GM12878 (cell line): ENCODE measurements around the gene KRTAP19-2. TPM values are rescaled to one million over a fixed set of nuclear protein-coding genes. Genes with fewer than 3 reads are reported as not detected.

Experiments
- ATAC-seq: fragments of 200-7000 bp; cut with Tn5 transposase; 3 replicates; pipeline ENCODE4 v1.9.1; 2020; ENCODE audit warnings: mild to moderate bottlenecking, moderate library complexity
- Bru-seq: library from RNA; stranded (reverse); fragments of 400-500 nt; gene quantifications from one replicate; lab custom pipeline; 2021; lab: Mats Ljungman, UMichigan
- BruChase-seq, 2 experiments: library from RNA; stranded (reverse); fragments of 400-500 nt; gene quantifications; one replicate each; lab custom pipeline; 2021; lab: Mats Ljungman, UMichigan
- BruUV-seq: library from RNA; stranded (reverse); fragments of 400-500 nt; replicated peaks from 2 replicates; lab custom pipeline; 2021; lab: Mats Ljungman, UMichigan
- CTCF ChIA-PET: fragments of 300-600 bp; sonication (Branson Sonifier 250); formaldehyde crosslinking; extraction: SDS; loops from one replicate; lab custom pipeline; 2021; ENCODE audit warnings: inconsistent platforms; lab: Yijun Ruan, JAX
- POLR2A ChIA-PET: fragments of 350-600 bp; formaldehyde crosslinking; extraction: SDS; loops from one replicate; lab custom pipeline; 2021; ENCODE audit warnings: inconsistent platforms; lab: Charles Lee
- RAD21 ChIA-PET: fragments of 300-600 bp; sonication (Branson Sonifier 250); formaldehyde crosslinking; loops from one replicate; lab custom pipeline; 2023; ENCODE audit warnings: antibody characterized with exemption; ENCODE audit not compliant: unreplicated experiment; lab: Charles Lee
- SMC1A ChIA-PET: fragments of 300-600 bp; sonication (Branson Sonifier 250); formaldehyde crosslinking; loops from one replicate; lab custom pipeline; 2023; ENCODE audit not compliant: unreplicated experiment, uncharacterized antibody; lab: Charles Lee
- DNase-seq: peaks from one replicate; pipeline ENCODE4 v3.0.0-alpha.2; 2011; ENCODE audit warnings: low read depth, low spot score
- FAIRE-seq: peaks from 3 replicates; lab custom pipeline; 2011; peaks lifted over from hg19 to GRCh38; lab: Jason Lieb, UNC
- H2AFZ ChIP-seq: 2 replicates; pipeline ENCODE4 v1.6.0; 2011; ENCODE audit warnings: low read depth, low read length, control low read depth; ENCODE audit not compliant: control insufficient read depth
- H3K27ac ChIP-seq: 2 replicates; pipeline ENCODE4 v1.5.1; 2011; ENCODE audit warnings: control low read depth; ENCODE audit not compliant: control insufficient read depth, insufficient read depth
- H3K27me3 ChIP-seq, 2 experiments: replicated peaks in 1 of 2; 2 replicates each; pipeline versions ENCODE4 v1.6.0 to v1.6.1; 2011; ENCODE audit warnings: low read length in 1 of 2; ENCODE audit not compliant: control insufficient read depth in 2 of 2, insufficient read depth in 2 of 2
- H3K36me3 ChIP-seq, 2 experiments: 2 replicates each; pipeline ENCODE4 v1.5.1; 2011; ENCODE audit warnings: low read length in 1 of 2; ENCODE audit not compliant: control insufficient read depth in 2 of 2, insufficient read depth in 2 of 2
- H3K4me1 ChIP-seq: 2 replicates; pipeline ENCODE4 v1.6.1; 2011; ENCODE audit warnings: mild to moderate bottlenecking, low read length, moderate library complexity, mixed read lengths; ENCODE audit not compliant: control insufficient read depth, insufficient read depth
- H3K4me2 ChIP-seq: 2 replicates; pipeline ENCODE4 v1.6.0; 2011; ENCODE audit warnings: control low read depth; ENCODE audit not compliant: control insufficient read depth, insufficient read depth
- H3K4me3 ChIP-seq: fragments of 200-600 bp; sonication (generic); 2 replicates; pipeline ENCODE4 v1.5.1; 2016
- H3K79me2 ChIP-seq: 2 replicates; pipeline ENCODE4 v1.6.0; 2011; ENCODE audit warnings: low read length; ENCODE audit not compliant: control insufficient read depth, insufficient read depth
- H3K9ac ChIP-seq: 2 replicates; pipeline ENCODE4 v1.8.0; 2011; ENCODE audit warnings: low read length, control low read depth, mixed read lengths; ENCODE audit not compliant: control insufficient read depth, insufficient read depth
- H3K9me3 ChIP-seq: replicated peaks from 3 replicates; pipeline ENCODE4 v1.5.1; 2011; ENCODE audit warnings: mild to moderate bottlenecking, low read length; ENCODE audit not compliant: control insufficient read depth, insufficient read depth
- H4K20me1 ChIP-seq: 2 replicates; pipeline ENCODE4 v1.6.0; 2011; ENCODE audit not compliant: control insufficient read depth, insufficient read depth
- EGR1 ChIP-seq, 2 experiments: IDR thresholded peaks; 1 replicate in 1 of 2; 2 replicates in 1 of 2; pipeline ENCODE4 v1.6.1; 2011 to 2012; ENCODE audit warnings: low read depth in 2 of 2, low read length in 2 of 2, borderline replicate concordance in 1 of 2, mild to moderate bottlenecking in 1 of 2, moderate library complexity in 1 of 2
- MYB ChIP-seq: fragments of 150-350 bp; IDR thresholded peaks from 2 replicates; pipeline ENCODE4 v1.6.1; 2014; ENCODE audit warnings: mild to moderate bottlenecking, low read depth, low read length, borderline replicate concordance
- NRF1 ChIP-seq: conservative IDR thresholded peaks from 2 replicates; pipeline ENCODE4 v1.6.1; 2011; ENCODE audit warnings: mild to moderate bottlenecking, low read depth, low read length, improper control_type of control experiment
- POLR2AphosphoS2 ChIP-seq: IDR thresholded peaks from 2 replicates; pipeline ENCODE4 v1.6.1; 2011; ENCODE audit warnings: low read depth, mild to moderate bottlenecking, low read length, improper control_type of control experiment, moderate library complexity
- ZNF217 ChIP-seq: fragments of 450-650 bp; IDR thresholded peaks from 2 replicates; pipeline ENCODE4 v1.6.1; 2017; ENCODE audit warnings: antibody characterized with exemption, mild to moderate bottlenecking
- ZZZ3 ChIP-seq: IDR thresholded peaks from 2 replicates; pipeline ENCODE4 v1.6.1; 2011; ENCODE audit warnings: low read depth; ENCODE audit not compliant: control insufficient read depth, insufficient read length
- WGBS: methylation state at CpG from one replicate; pipeline ENCODE4 v1.1.6; 2016; ENCODE audit warnings: low lambda C conversion rate; ENCODE audit not compliant: insufficient replicate concordance, insufficient coverage; ENCODE audit errors: missing lambda C conversion rate; 5-methylcytosine and 5-hydroxymethylcytosine counted together
- in situ Hi-C: fragments of 300-500 bp; cut with MboI; formaldehyde crosslinking; loops from 9 replicates; pipeline ENCODE4 v1.14.3; 2018; ENCODE audit warnings: mixed read lengths
- intact Hi-C: fragments of 100-400 bp; cut with micrococcal nuclease; formaldehyde crosslinking; loops from one replicate; pipeline ENCODE4 v1.14.2; 2022; ENCODE audit not compliant: unreplicated experiment
- long read RNA-seq, 2 experiments: library from polyadenylated mRNA; unstranded; transcript quantifications; one replicate each; pipeline ENCODE4 v2.0.0, GENCODE V29; 2019 to 2020
- polyA minus RNA-seq, 3 experiments: library from RNA; depleted of rRNA, polyadenylated mRNA; stranded (reverse); fragments of >200 nt; gene quantifications; 2 replicates each; pipeline ENCODE4 v1.2.3, GENCODE V29; 2011
- polyA plus RNA-seq, 11 experiments: library from polyadenylated mRNA; depleted of rRNA in 4 of 11; unstranded in 6 of 11; stranded (reverse) in 5 of 11; fragments of >200 nt; fragmentation: Nextera tagmentation in 4 of 11; fragmentation: Illumina TruSeq in 1 of 11; extraction: Ambion mirVana in 4 of 11; extraction: Trizol in 1 of 11; gene quantifications; 1 replicate in 1 of 11; 2 replicates in 10 of 11; pipeline versions ENCODE4 v1.2.1 to v1.2.3, GENCODE V29; 2011 to 2016; ENCODE audit warnings: inconsistent platforms in 2 of 11, missing spikeins in 2 of 11, low read depth in 1 of 11
- total RNA-seq, 4 experiments: library from RNA; depleted of rRNA in 3 of 4; stranded (reverse); fragments of >200 nt in 3 of 4; fragmentation: Illumina TruSeq in 1 of 4; extraction: Trizol in 1 of 4; gene quantifications; 2 replicates each; pipeline versions ENCODE4 v1.2.1 to v1.2.3, GENCODE V29; 2013 to 2021
- TF ChIP-seq, protein P1 (sequence below): IDR thresholded peaks from 2 replicates; pipeline ENCODE4 v1.6.1; 2012; ENCODE audit warnings: improper control_type of control experiment, low read depth, low read length; ENCODE audit not compliant: insufficient replicate concordance
- TF ChIP-seq, protein P2 (sequence below): fragments of 450-650 bp; formaldehyde crosslinking; IDR thresholded peaks from 2 replicates; pipeline ENCODE4 v1.5.0; 2022; ENCODE audit warnings: mild to moderate bottlenecking, missing genetic modification characterization

Gene KRTAP19-2, protein sequence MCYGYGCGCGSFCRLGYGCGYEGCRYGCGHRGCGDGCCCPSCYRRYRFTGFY
- not detected in 2 replicates for total RNA-seq (2013; cell fraction: nucleolus; rRNA removed)
- not detected in 2 replicates for total RNA-seq (2014; rRNA removed)
- total RNA-seq (2014; rRNA removed; fragmentation: Illumina TruSeq; extraction: Trizol), result not detected in 2 replicates
- total RNA-seq (2021), result not detected in 2 replicates
- not detected for polyA plus RNA-seq (2011; ENCODE audit: low read depth)
- polyA plus RNA-seq (2011; rRNA removed), result not detected in 2 replicates
- not detected in 2 replicates for polyA plus RNA-seq (2011; cell fraction: cytosol; rRNA removed)
- polyA plus RNA-seq (2011; cell fraction: nucleus; rRNA removed), result not detected in 2 replicates
- not detected in 2 replicates for polyA plus RNA-seq (2012)
- not detected in 2 replicates for polyA plus RNA-seq (2014; fragmentation: Illumina TruSeq; extraction: Trizol)
- not detected for polyA plus RNA-seq (2014; fragmentation: Nextera tagmentation; extraction: Ambion mirVana)
- polyA plus RNA-seq (2014; rRNA removed), result not detected in 2 replicates
- not detected for polyA plus RNA-seq (2016; fragmentation: Nextera tagmentation; extraction: Ambion mirVana)
- polyA minus RNA-seq (2011; rRNA and poly(A)+ RNA removed), result not detected in 2 replicates
- polyA minus RNA-seq (2011; cell fraction: cytosol; rRNA and poly(A)+ RNA removed), result not detected in 2 replicates
- not detected in 2 replicates for polyA minus RNA-seq (2011; cell fraction: nucleus; rRNA and poly(A)+ RNA removed)
- not detected for Bru-seq, nascent RNA
- not detected for BruChase-seq, experiment 1, labeled RNA remaining after a 6-hour chase
- not detected for BruChase-seq, experiment 2, labeled RNA remaining after a 2-hour chase
- long read RNA-seq, experiment 1, result 0 reads
- long read RNA-seq, experiment 2, result 0 reads

DNA sequence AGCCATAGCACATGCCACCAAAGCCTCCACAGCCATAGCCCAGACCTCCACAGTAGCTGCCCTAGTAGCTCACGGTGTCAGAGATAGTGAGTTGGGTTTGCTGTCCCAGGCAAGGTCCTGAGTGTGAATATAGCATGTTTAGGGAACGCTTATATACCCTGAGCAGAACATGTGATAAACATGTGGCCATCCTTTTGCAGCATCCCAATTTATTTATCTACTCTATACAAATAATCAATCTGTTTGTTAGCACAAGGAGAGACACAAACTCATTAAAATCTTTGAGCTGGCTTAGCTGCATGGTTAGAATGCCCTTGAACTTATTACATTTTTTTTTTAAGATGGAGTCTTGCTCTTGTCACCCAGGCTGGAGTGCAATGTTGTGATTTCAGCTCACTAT, at the start of gene KRTAP19-2:
KRTAP19-2 (minus strand) TSS at position 101 of the 400 bp plus-strand sequence; CDS start at position 13, 88 bp downstream.
- ATAC-seq, result no peak
- no peak for TF ChIP-seq POLR2AphosphoS2
- TF ChIP-seq, protein P1, sequence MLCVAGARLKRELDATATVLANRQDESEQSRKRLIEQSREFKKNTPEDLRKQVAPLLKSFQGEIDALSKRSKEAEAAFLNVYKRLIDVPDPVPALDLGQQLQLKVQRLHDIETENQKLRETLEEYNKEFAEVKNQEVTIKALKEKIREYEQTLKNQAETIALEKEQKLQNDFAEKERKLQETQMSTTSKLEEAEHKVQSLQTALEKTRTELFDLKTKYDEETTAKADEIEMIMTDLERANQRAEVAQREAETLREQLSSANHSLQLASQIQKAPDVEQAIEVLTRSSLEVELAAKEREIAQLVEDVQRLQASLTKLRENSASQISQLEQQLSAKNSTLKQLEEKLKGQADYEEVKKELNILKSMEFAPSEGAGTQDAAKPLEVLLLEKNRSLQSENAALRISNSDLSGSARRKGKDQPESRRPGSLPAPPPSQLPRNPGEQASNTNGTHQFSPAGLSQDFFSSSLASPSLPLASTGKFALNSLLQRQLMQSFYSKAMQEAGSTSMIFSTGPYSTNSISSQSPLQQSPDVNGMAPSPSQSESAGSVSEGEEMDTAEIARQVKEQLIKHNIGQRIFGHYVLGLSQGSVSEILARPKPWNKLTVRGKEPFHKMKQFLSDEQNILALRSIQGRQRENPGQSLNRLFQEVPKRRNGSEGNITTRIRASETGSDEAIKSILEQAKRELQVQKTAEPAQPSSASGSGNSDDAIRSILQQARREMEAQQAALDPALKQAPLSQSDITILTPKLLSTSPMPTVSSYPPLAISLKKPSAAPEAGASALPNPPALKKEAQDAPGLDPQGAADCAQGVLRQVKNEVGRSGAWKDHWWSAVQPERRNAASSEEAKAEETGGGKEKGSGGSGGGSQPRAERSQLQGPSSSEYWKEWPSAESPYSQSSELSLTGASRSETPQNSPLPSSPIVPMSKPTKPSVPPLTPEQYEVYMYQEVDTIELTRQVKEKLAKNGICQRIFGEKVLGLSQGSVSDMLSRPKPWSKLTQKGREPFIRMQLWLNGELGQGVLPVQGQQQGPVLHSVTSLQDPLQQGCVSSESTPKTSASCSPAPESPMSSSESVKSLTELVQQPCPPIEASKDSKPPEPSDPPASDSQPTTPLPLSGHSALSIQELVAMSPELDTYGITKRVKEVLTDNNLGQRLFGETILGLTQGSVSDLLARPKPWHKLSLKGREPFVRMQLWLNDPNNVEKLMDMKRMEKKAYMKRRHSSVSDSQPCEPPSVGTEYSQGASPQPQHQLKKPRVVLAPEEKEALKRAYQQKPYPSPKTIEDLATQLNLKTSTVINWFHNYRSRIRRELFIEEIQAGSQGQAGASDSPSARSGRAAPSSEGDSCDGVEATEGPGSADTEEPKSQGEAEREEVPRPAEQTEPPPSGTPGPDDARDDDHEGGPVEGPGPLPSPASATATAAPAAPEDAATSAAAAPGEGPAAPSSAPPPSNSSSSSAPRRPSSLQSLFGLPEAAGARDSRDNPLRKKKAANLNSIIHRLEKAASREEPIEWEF, result no peak
- no peak for TF ChIP-seq ZNF217
- no peak for TF ChIP-seq EGR1 (IDR thresholded peaks at IDR 0.05; ENCODE audit: borderline replicate concordance in 1 of 2, low read depth in 2 of 2, low read length in 2 of 2)
- TF ChIP-seq NRF1, result no peak
- no peak for TF ChIP-seq MYB
- TF ChIP-seq, protein P2, sequence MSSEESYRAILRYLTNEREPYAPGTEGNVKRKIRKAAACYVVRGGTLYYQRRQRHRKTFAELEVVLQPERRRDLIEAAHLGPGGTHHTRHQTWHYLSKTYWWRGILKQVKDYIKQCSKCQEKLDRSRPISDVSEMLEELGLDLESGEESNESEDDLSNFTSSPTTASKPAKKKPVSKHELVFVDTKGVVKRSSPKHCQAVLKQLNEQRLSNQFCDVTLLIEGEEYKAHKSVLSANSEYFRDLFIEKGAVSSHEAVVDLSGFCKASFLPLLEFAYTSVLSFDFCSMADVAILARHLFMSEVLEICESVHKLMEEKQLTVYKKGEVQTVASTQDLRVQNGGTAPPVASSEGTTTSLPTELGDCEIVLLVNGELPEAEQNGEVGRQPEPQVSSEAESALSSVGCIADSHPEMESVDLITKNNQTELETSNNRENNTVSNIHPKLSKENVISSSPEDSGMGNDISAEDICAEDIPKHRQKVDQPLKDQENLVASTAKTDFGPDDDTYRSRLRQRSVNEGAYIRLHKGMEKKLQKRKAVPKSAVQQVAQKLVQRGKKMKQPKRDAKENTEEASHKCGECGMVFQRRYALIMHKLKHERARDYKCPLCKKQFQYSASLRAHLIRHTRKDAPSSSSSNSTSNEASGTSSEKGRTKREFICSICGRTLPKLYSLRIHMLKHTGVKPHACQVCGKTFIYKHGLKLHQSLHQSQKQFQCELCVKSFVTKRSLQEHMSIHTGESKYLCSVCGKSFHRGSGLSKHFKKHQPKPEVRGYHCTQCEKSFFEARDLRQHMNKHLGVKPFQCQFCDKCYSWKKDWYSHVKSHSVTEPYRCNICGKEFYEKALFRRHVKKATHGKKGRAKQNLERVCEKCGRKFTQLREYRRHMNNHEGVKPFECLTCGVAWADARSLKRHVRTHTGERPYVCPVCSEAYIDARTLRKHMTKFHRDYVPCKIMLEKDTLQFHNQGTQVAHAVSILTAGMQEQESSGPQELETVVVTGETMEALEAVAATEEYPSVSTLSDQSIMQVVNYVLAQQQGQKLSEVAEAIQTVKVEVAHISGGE (CRISPR knock-in tag), result no peak
- no peak for TF ChIP-seq ZZZ3
- TF ChIP-seq, all 136 proteins: peak for 0
- ChIA-PET RAD21 (no interaction called here), POLR2A (no interaction called here), SMC1A (no interaction called here), CTCF (no interaction called here)
- H3K36me3 ChIP-seq, result no peaks in the 10 kb centered on the region
- in situ Hi-C loops, result no loop called here
- H2AFZ ChIP-seq, result no peak within 1 kb of the TSS
- no peaks in the 10 kb centered on the region for H3K4me1 ChIP-seq
- H3K27ac ChIP-seq, result no peak within 1 kb of the TSS
- H4K20me1 ChIP-seq, result no peaks in the 10 kb centered on the region
- intact Hi-C loops, result no loop called here
- no peaks in the 10 kb centered on the region; the same call in 2 of the 3 replicates for H3K9me3 ChIP-seq
- BruUV-seq, result no TSS peak
- WGBS, result 16% methylated on average over 2 of the region's 2 CpGs
- H3K4me3 ChIP-seq, result no peak within 1 kb of the TSS
- DNase-seq (no peak), FAIRE-seq (no peak)
- no peak within 1 kb of the TSS for H3K4me2 ChIP-seq
- no peaks in the 10 kb centered on the region for H3K27me3 ChIP-seq
- H3K9ac ChIP-seq, result no peak within 1 kb of the TSS
- H3K79me2 ChIP-seq, result no peaks in the 10 kb centered on the region
